ENCODE data around the gene RUNX3. TPM values are rescaled to one million over a fixed set of nuclear protein-coding genes. Genes with fewer than 3 reads are reported as not detected.

RUNX3 gene
- total RNA-seq, 1 experiment from 2014 or later: 1.5 TPM

DNA sequence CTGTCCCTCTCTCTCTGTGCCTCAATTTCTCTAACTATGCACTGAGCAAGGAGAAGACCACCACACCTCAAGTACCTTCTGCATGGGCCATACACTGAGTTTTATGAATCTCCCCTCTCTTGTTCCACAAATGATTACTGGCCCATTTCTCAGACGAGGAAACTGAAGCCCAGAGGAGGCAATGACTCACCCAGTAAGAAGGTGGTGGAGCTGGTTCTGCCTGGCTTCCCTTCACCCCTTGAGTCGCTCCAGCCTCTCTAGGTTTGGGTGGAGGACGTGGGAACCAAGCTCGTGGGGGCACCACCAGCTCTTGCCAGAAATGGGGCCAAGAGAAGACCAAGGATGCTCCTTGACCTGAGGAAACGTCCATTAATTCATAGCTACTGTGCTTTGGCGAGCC is 21.3 kb upstream of the RUNX3 start (continued):
- TF ChIP-seq, protein P1, sequence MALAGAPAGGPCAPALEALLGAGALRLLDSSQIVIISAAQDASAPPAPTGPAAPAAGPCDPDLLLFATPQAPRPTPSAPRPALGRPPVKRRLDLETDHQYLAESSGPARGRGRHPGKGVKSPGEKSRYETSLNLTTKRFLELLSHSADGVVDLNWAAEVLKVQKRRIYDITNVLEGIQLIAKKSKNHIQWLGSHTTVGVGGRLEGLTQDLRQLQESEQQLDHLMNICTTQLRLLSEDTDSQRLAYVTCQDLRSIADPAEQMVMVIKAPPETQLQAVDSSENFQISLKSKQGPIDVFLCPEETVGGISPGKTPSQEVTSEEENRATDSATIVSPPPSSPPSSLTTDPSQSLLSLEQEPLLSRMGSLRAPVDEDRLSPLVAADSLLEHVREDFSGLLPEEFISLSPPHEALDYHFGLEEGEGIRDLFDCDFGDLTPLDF (CRISPR knock-in tag; IDR thresholded peaks at IDR 0.05): no peak
- TF ChIP-seq, protein P2, sequence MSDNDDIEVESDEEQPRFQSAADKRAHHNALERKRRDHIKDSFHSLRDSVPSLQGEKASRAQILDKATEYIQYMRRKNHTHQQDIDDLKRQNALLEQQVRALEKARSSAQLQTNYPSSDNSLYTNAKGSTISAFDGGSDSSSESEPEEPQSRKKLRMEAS (CRISPR knock-in tag; IDR thresholded peaks at IDR 0.05): no peak
- TF ChIP-seq NR1H2 (CRISPR knock-in tag; IDR thresholded peaks at IDR 0.05) (no peak), ETV6 (CRISPR knock-in tag; IDR thresholded peaks at IDR 0.05) (no peak), NFATC4 (CRISPR knock-in tag; IDR thresholded peaks at IDR 0.05) (no peak)
- TF ChIP-seq, protein P3, sequence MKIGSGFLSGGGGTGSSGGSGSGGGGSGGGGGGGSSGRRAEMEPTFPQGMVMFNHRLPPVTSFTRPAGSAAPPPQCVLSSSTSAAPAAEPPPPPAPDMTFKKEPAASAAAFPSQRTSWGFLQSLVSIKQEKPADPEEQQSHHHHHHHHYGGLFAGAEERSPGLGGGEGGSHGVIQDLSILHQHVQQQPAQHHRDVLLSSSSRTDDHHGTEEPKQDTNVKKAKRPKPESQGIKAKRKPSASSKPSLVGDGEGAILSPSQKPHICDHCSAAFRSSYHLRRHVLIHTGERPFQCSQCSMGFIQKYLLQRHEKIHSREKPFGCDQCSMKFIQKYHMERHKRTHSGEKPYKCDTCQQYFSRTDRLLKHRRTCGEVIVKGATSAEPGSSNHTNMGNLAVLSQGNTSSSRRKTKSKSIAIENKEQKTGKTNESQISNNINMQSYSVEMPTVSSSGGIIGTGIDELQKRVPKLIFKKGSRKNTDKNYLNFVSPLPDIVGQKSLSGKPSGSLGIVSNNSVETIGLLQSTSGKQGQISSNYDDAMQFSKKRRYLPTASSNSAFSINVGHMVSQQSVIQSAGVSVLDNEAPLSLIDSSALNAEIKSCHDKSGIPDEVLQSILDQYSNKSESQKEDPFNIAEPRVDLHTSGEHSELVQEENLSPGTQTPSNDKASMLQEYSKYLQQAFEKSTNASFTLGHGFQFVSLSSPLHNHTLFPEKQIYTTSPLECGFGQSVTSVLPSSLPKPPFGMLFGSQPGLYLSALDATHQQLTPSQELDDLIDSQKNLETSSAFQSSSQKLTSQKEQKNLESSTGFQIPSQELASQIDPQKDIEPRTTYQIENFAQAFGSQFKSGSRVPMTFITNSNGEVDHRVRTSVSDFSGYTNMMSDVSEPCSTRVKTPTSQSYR (CRISPR knock-in tag; IDR thresholded peaks at IDR 0.05): no peak

DNA sequence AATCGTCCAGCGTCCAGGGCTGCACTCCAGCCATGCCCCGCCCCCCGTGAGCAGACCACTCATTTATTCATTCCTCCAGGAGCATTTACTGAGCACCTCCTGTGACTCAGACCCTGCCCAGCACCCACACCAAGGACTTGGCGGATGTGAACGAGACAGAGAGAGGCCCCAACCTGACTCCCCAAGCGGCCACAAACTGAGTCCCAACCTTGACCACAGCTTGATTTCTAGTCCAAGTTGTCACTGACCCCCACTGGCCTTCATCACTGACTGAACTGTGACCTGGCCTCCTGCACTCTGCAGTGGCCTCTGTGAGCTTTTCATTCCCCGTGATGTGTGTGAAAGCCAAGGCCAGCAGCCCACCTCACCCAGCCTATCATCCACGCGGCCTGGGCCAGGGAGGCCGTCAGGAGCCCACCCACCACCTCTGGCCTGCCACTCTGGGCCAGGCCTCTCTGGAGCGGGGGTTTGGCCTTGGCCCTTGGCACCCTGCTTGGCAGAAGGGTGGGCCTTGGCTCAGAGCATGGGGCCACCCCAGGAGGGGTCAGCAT is 19.3 kb upstream of the RUNX3 start:
- no peak overlapping the region for H3K4me3 Mint-ChIP-seq
- no peaks in the 10 kb centered on the region for H3K27me3 Mint-ChIP-seq (ENCODE audit: low read depth)
- H3K9me3 Mint-ChIP-seq: no peaks in the 10 kb centered on the region
- H3K4me1 Mint-ChIP-seq: peaks cover 35% of the 10 kb centered on the region
- no peak overlapping the region for H3K27ac Mint-ChIP-seq
- ChIA-PET CTCF (no interaction called here), POLR2A (no interaction called here)
- no peaks in the 10 kb centered on the region for H3K36me3 Mint-ChIP-seq
- ATAC-seq (no peak), DNase-seq (ENCODE audit: low spot score) (no peak)
- no peak for TF ChIP-seq NR3C1 (CRISPR knock-in tag; conservative IDR thresholded peaks at IDR 0.05; ENCODE audit: low read depth)
- no peak for TF ChIP-seq ETV6 (CRISPR knock-in tag; IDR thresholded peaks at IDR 0.05)
- no peak for TF ChIP-seq ZNF121 (CRISPR knock-in tag; IDR thresholded peaks at IDR 0.05)
- TF ChIP-seq, protein P4, sequence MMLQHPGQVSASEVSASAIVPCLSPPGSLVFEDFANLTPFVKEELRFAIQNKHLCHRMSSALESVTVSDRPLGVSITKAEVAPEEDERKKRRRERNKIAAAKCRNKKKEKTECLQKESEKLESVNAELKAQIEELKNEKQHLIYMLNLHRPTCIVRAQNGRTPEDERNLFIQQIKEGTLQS (CRISPR knock-in tag; conservative IDR thresholded peaks at IDR 0.05): no peak
- no peak for TF ChIP-seq KAT7 (CRISPR knock-in tag; IDR thresholded peaks at IDR 0.05; ENCODE audit: borderline replicate concordance)
- no peak for TF ChIP-seq IRF2 (CRISPR knock-in tag; IDR thresholded peaks at IDR 0.05; ENCODE audit: borderline replicate concordance, low read depth)
- TF ChIP-seq, protein P5, sequence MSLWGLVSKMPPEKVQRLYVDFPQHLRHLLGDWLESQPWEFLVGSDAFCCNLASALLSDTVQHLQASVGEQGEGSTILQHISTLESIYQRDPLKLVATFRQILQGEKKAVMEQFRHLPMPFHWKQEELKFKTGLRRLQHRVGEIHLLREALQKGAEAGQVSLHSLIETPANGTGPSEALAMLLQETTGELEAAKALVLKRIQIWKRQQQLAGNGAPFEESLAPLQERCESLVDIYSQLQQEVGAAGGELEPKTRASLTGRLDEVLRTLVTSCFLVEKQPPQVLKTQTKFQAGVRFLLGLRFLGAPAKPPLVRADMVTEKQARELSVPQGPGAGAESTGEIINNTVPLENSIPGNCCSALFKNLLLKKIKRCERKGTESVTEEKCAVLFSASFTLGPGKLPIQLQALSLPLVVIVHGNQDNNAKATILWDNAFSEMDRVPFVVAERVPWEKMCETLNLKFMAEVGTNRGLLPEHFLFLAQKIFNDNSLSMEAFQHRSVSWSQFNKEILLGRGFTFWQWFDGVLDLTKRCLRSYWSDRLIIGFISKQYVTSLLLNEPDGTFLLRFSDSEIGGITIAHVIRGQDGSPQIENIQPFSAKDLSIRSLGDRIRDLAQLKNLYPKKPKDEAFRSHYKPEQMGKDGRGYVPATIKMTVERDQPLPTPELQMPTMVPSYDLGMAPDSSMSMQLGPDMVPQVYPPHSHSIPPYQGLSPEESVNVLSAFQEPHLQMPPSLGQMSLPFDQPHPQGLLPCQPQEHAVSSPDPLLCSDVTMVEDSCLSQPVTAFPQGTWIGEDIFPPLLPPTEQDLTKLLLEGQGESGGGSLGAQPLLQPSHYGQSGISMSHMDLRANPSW (CRISPR knock-in tag; conservative IDR thresholded peaks at IDR 0.05; ENCODE audit: low read depth): no peak
- no peak for TF ChIP-seq ZNF138 (CRISPR knock-in tag; conservative IDR thresholded peaks at IDR 0.05)
- TF ChIP-seq, protein P6, sequence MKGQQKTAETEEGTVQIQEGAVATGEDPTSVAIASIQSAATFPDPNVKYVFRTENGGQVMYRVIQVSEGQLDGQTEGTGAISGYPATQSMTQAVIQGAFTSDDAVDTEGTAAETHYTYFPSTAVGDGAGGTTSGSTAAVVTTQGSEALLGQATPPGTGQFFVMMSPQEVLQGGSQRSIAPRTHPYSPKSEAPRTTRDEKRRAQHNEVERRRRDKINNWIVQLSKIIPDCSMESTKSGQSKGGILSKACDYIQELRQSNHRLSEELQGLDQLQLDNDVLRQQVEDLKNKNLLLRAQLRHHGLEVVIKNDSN (CRISPR knock-in tag; IDR thresholded peaks at IDR 0.05): no peak
- TF ChIP-seq CREB1 (CRISPR knock-in tag; IDR thresholded peaks at IDR 0.05): no peak
- no peak for TF ChIP-seq TCF7 (CRISPR knock-in tag; IDR thresholded peaks at IDR 0.05; ENCODE audit: low read depth)
- TF ChIP-seq, protein P7, sequence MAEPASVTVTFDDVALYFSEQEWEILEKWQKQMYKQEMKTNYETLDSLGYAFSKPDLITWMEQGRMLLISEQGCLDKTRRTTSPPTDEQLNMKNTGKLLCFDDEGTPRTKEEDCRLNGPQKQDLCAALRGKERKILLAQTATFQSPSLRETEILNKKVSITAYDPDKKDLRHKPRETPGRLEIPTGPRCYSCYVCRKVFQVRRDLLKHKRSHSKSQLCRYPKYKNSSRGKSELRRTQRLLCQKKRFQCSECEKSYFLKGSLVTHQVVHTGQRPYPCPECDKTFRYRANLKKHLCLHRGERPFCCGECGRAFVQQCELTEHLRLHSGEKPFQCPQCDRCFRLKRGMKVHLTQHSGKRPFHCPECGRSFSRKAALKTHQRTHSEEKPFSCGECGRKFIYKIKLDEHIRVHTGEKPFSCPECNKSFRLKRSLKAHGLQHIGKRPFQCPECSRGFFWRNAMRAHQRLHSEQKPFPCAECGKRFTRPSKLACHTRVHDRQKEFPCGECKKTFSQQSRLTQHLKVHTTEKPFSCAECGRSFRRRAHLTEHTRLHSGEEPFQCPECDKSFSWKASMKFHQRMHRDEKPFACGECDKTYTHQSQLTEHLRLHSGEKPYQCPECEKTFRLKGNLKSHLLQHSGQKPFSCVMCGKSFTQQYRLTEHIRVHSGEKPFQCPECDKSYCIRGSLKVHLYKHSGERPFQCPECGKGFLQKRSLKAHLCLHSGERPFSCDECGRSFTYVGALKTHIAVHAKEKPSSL (CRISPR knock-in tag; conservative IDR thresholded peaks at IDR 0.05): no peak
- no peak for TF ChIP-seq FOXP1 (CRISPR knock-in tag; IDR thresholded peaks at IDR 0.05; ENCODE audit: borderline replicate concordance)
- TF ChIP-seq, protein P8, sequence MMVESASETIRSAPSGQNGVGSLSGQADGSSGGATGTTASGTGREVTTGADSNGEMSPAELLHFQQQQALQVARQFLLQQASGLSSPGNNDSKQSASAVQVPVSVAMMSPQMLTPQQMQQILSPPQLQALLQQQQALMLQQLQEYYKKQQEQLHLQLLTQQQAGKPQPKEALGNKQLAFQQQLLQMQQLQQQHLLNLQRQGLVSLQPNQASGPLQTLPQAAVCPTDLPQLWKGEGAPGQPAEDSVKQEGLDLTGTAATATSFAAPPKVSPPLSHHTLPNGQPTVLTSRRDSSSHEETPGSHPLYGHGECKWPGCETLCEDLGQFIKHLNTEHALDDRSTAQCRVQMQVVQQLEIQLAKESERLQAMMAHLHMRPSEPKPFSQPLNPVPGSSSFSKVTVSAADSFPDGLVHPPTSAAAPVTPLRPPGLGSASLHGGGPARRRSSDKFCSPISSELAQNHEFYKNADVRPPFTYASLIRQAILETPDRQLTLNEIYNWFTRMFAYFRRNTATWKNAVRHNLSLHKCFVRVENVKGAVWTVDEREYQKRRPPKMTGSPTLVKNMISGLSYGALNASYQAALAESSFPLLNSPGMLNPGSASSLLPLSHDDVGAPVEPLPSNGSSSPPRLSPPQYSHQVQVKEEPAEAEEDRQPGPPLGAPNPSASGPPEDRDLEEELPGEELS (CRISPR knock-in tag; IDR thresholded peaks at IDR 0.05): no peak
- TF ChIP-seq, protein P9, sequence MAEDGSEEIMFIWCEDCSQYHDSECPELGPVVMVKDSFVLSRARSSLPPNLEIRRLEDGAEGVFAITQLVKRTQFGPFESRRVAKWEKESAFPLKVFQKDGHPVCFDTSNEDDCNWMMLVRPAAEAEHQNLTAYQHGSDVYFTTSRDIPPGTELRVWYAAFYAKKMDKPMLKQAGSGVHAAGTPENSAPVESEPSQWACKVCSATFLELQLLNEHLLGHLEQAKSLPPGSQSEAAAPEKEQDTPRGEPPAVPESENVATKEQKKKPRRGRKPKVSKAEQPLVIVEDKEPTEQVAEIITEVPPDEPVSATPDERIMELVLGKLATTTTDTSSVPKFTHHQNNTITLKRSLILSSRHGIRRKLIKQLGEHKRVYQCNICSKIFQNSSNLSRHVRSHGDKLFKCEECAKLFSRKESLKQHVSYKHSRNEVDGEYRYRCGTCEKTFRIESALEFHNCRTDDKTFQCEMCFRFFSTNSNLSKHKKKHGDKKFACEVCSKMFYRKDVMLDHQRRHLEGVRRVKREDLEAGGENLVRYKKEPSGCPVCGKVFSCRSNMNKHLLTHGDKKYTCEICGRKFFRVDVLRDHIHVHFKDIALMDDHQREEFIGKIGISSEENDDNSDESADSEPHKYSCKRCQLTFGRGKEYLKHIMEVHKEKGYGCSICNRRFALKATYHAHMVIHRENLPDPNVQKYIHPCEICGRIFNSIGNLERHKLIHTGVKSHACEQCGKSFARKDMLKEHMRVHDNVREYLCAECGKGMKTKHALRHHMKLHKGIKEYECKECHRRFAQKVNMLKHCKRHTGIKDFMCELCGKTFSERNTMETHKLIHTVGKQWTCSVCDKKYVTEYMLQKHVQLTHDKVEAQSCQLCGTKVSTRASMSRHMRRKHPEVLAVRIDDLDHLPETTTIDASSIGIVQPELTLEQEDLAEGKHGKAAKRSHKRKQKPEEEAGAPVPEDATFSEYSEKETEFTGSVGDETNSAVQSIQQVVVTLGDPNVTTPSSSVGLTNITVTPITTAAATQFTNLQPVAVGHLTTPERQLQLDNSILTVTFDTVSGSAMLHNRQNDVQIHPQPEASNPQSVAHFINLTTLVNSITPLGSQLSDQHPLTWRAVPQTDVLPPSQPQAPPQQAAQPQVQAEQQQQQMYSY (CRISPR knock-in tag; IDR thresholded peaks at IDR 0.05): no peak

Measured in WTC11 (cell line).